IPS DF 6.9 (cell line): ENCODE measurements around the gene SPATA16.
"Not testable (repeated sequence)": the region's sequence is repeated elsewhere in the genome, so short reads cannot be mapped to it uniquely, and the experiment has no call there.

Experiments used
- DNase-seq: peaks from one replicate; pipeline ENCODE4 v3.0.0-alpha.2; 2013; ENCODE audit warnings: low read depth, low spot score
- H3K27ac ChIP-seq: one replicate; pipeline ENCODE4 v1.5.1; 2013; ENCODE audit warnings: low read length, control low read depth
- H3K27me3 ChIP-seq: 2 replicates; pipeline ENCODE4 v1.6.1; 2013; ENCODE audit warnings: mild to moderate bottlenecking, low read length; ENCODE audit not compliant: control insufficient read depth, insufficient read depth
- H3K36me3 ChIP-seq: 2 replicates; pipeline ENCODE4 v1.6.1; 2013; ENCODE audit warnings: low read length; ENCODE audit not compliant: control insufficient read depth, insufficient read depth
- H3K4me1 ChIP-seq: 2 replicates; pipeline ENCODE4 v1.6.1; 2013; ENCODE audit warnings: low read length; ENCODE audit not compliant: control insufficient read depth, insufficient read depth
- H3K4me3 ChIP-seq: 2 replicates; pipeline ENCODE4 v1.5.1; 2013; ENCODE audit warnings: mild to moderate bottlenecking, low read length
- H3K9me3 ChIP-seq: 2 replicates; pipeline ENCODE4 v1.6.1; 2013; ENCODE audit warnings: low read length, inconsistent platforms; ENCODE audit not compliant: control insufficient read depth, insufficient read depth
- WGBS: extraction: QIAGEN DNeasy Blood & Tissue Kit; methylation state at CpG from one replicate; pipeline ENCODE4 v1.1.7; 2013; ENCODE audit warnings: mixed read lengths, missing lambda C conversion rate; ENCODE audit not compliant: insufficient read length, insufficient coverage; 5-methylcytosine and 5-hydroxymethylcytosine counted together

Gene SPATA16, protein sequence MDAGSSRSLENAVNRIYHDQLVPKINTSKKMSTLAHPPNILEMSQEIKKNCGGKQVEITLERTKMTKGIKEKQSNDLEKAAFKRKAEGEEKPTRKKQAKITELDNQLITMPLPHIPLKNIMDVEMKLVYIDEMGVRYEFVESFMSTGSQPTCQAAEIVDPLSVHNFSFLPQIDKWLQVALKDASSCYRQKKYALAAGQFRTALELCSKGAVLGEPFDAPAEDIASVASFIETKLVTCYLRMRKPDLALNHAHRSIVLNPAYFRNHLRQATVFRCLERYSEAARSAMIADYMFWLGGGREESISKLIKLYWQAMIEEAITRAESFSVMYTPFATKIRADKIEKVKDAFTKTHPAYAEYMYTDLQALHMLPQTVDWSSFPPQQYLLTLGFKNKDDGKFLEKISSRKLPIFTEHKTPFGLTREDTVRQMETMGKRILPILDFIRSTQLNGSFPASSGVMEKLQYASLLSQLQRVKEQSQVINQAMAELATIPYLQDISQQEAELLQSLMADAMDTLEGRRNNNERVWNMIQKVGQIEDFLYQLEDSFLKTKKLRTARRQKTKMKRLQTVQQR

DNA sequence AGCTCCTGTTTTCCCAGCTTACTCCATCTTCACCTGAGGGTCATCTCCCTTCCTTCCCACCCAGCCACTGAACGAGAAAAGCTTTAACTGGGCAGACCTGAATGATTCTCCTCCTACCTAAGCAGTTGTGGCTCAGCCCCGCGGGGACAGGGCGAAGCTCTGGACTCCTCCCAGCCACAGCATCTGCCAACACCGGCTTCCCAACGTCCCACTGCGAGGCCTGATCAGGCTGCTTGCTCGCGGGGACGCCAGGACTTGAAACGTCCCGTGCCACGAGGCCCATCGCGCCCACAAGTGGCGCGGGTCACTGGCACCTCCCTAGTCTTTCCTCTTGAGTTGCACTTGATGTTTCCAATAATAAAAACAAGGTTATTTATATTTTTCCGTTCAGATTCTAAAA is at the start of gene SPATA16:
Gene SPATA16, minus strand, starts transcription at position 250 of the 400 bp plus-strand sequence. CDS start 23,504 bp downstream, outside the sequence.
- DNase-seq, result no peak
- no peaks in the 10 kb centered on the region for H3K9me3 ChIP-seq
- H3K27me3 ChIP-seq, result no peaks in the 10 kb centered on the region
- H3K4me1 ChIP-seq, result peaks cover 2% of the 10 kb centered on the region
- no peaks in the 10 kb centered on the region for H3K36me3 ChIP-seq
- no CpG with 5 or more reads among the region's 18 CpGs for WGBS
- H3K27ac ChIP-seq, result no peak within 1 kb of the TSS
- H3K4me3 ChIP-seq, result no peak within 1 kb of the TSS

DNA sequence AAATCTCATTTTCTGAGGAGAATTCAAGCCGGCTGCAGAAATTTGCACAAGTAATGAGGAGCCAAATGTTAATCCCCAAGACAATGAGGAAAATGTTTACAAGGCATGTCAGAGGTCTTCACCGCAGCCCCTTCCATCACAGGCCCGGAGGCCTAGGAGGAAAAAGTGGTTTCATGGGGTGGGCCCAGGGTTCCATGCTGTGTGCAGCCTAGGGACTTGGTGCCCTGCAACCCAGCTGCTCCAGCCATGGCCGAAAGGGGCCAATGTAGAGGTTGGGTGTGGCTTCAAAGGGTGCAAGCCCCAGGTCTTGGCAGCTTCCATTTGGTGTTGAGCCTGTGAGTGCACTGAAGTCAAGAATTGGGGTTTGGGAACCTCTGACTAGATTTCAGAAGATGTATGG is 42.0 kb upstream of the SPATA16 start:
- not testable (repeated sequence) for H3K4me1 ChIP-seq, H3K27me3 ChIP-seq, H3K4me3 ChIP-seq, DNase-seq, H3K27ac ChIP-seq, H3K36me3 ChIP-seq, H3K9me3 ChIP-seq
- WGBS, result no CpG with 5 or more reads among the region's 4 CpGs

DNA sequence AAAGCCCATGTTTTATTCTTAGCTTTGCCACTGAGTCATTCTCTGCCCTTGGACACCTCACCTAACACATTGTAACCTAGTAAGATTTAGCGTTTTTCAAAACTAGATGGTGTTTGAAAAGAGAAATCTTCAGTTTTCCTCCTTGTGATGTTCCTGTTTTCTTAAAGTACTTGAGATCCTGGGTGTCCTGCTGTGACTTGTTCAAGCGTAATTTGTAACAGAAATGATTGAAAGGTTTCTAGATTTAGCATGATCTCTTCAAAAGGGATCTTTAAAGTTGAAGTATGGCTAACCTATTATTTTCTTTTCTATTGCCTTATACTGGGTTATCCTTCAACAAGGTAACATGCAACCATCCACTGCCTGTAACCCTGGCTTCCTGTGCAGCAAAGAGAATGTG is 32.6 kb upstream of the SPATA16 start:
- DNase-seq, result no peak
- Histone ChIP-seq H3K27me3 (no peaks in the 10 kb centered on the region), H3K4me1 (no peaks in the 10 kb centered on the region), H3K36me3 (no peaks in the 10 kb centered on the region), H3K9me3 (no peaks in the 10 kb centered on the region), H3K27ac (peak overlapping the region; percentile 26), H3K4me3 (no peak overlapping the region)
- WGBS, result no CpG with 5 or more reads among the region's 2 CpGs

DNA sequence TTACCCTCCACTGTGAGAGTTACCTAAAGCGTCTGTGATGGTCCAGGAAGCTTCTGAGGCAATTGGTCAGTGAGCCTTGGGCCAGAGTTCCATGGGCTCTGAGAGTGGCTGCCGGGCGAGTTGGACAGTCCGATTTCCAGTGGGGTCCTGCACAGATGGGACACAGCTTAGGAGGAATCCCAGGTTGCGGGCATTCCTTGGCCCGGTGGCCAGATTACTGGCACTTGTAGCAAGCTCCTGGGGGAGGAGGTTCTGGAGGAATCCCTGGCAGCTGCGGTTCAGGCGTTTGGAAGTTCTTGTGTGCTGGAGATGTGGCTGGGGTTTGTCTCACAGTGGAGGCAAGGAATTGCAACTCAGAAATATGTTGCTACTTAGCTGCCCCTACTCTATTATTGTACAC is 18.1 kb upstream of the SPATA16 start:
- not testable (repeated sequence) for H3K36me3 ChIP-seq, H3K4me3 ChIP-seq, H3K4me1 ChIP-seq, H3K27me3 ChIP-seq, H3K27ac ChIP-seq, H3K9me3 ChIP-seq, DNase-seq
- no CpG with 5 or more reads among the region's 8 CpGs for WGBS

- WGBS, result no CpG with 5 or more reads among the region's 9 CpGs
- H3K36me3 ChIP-seq, H3K4me1 ChIP-seq: not testable (repeated sequence)
These were observed 15.5 kb upstream of the SPATA16 start for GRCh38 chr3:173156533-173156932.

DNA sequence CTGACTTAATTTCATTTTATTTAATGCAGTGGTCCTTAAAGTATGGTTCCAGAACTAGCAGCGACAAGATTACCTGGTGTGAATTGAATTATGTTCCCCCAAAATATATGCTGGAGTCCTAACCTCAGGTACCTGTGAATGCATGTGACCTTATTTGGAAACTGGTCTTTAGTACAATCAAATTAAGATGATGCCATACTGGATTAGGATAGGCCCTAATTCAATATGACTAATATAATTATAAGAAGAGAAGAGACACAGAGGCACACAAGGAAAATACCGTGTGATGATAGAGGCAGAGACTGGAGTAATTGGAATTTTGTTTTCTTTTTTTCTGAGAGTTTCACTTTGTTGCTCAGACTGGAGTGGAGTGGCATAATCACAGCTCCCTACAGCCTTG is 12.6 kb upstream of the SPATA16 start:
- Histone ChIP-seq H3K4me1 (peaks cover 2% of the 10 kb centered on the region; the same call in 1 of the 2 replicates), H3K27me3 (no peaks in the 10 kb centered on the region), H3K36me3 (no peaks in the 10 kb centered on the region), H3K9me3 (no peaks in the 10 kb centered on the region), H3K4me3 (no peak overlapping the region), H3K27ac (no peak overlapping the region)
- WGBS, result no CpG with 5 or more reads among the region's 2 CpGs
- no peak for DNase-seq

More at GRCh38 chr3:173156533-173156932, 15.5 kb upstream of the SPATA16 start:
- not testable (repeated sequence) for H3K9me3 ChIP-seq, H3K4me3 ChIP-seq, DNase-seq, H3K27ac ChIP-seq, H3K27me3 ChIP-seq

DNA sequence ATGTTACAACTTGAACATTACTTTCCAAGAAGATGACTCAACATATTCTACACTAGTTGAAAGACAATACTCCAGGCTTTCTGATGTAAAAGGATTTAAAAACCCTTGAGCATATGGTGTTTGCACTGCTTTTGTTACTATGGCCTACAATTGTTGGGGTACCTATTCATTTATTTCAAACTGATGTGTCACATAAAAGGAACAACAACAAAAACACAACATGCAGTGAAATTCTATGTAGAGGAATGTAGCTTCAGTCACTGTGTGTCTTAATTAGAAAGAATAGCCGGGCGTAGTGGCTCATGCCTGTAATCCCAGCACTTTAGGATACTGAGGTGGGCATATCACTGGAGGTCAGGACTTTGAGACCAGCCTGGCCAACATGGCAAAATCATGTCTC is 1.6 kb downstream of the SPATA16 start:
- H3K9me3 ChIP-seq, result no peaks in the 10 kb centered on the region
- H3K4me1 ChIP-seq, result peaks cover 2% of the 10 kb centered on the region
- DNase-seq, result no peak
- no CpG with 5 or more reads among the region's 2 CpGs for WGBS
- no peak overlapping the region for H3K27ac ChIP-seq
- no peaks in the 10 kb centered on the region for H3K36me3 ChIP-seq
- H3K4me3 ChIP-seq, result no peak overlapping the region
- H3K27me3 ChIP-seq, result no peaks in the 10 kb centered on the region

- H3K4me3 ChIP-seq, result no peak overlapping the region
- no peak for DNase-seq
- WGBS, result no CpG with 5 or more reads among the region's 3 CpGs
- H3K27me3 ChIP-seq, result no peaks in the 10 kb centered on the region
- no peaks in the 10 kb centered on the region for H3K9me3 ChIP-seq
- no peak overlapping the region for H3K27ac ChIP-seq
- peaks cover 2% of the 10 kb centered on the region for H3K4me1 ChIP-seq
- no peaks in the 10 kb centered on the region for H3K36me3 ChIP-seq
These were observed 3.0 kb downstream of the SPATA16 start for GRCh38 chr3:173138026-173138425.

DNA sequence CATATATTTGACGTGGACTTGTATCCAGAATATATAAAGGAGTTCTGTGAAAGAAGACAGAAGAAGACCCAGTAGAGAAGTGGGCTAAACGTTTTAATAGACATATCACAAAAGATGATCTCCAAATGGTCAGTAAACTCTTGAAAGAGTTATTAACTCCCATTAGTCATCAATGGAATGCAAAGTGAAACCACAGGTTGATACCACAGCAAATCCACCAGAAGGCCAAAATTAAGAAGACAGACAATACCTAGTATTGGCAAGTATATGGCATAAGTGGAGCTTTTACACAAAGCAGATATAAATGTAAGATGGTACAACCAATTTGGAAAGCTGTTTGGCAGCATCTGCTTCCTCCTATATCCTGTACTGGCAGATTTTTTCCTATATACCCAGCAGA is 6.0 kb downstream of the SPATA16 start:
- no CpG with 5 or more reads among the region's 2 CpGs for WGBS
- no peak for DNase-seq

DNA sequence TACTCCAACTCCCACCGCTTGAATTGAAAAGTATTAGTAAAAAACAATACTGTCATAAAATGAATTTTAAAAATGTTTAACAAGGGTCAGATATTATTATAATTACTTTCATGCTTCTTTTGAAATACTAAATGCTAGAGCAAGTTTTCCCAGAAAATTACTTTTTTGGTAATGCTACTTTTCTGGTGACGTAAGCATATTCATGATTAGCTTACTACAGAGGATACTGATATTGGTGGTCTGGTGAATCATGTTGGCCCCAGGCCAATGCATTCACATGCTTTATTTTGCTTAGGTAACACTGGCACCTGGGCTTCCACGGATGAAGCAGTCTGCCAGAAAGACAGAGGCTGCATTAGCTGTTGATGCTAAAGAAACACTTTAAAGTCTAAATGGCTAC is 12.4 kb downstream of the SPATA16 start:
- H3K4me1 ChIP-seq, result no peaks in the 10 kb centered on the region
- no peak overlapping the region for H3K4me3 ChIP-seq
- no CpG with 5 or more reads among the region's 3 CpGs for WGBS
- H3K27me3 ChIP-seq, result no peaks in the 10 kb centered on the region
- H3K9me3 ChIP-seq, result no peaks in the 10 kb centered on the region
- H3K36me3 ChIP-seq, result no peaks in the 10 kb centered on the region
- DNase-seq, result no peak
- H3K27ac ChIP-seq, result no peak overlapping the region

More for the DNA sequence above, 6.0 kb downstream of the SPATA16 start:
- no peaks in the 10 kb centered on the region; the same call in 1 of the 2 replicates for H3K4me1 ChIP-seq
- H3K27ac ChIP-seq, result no peak overlapping the region
- no peaks in the 10 kb centered on the region for H3K36me3 ChIP-seq
- H3K27me3 ChIP-seq, result no peaks in the 10 kb centered on the region
- no peak overlapping the region for H3K4me3 ChIP-seq
- H3K9me3 ChIP-seq, result no peaks in the 10 kb centered on the region
